ENCODE results near the gene AFAP1L2.

DNA sequence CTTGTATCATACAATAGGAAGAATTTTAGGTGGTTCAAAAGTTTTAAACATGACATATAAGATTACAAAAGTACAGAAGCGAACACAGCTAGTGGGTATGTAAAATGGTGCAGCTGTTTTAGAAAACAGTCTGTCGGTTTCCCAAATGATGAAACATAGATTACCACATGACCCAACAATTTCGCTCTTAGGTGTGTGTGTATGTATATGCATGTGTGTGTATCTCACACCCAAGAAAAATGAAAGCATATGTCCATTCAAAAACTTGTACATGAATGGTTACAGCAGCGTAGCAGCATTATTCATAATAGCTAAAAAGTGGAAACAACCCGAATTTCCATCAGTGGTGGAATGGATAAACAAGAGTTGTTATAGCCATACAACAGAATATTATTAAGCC, 23.5 kb downstream of the AFAP1L2 start:
- TF ChIP-seq POLR2A (IDR thresholded peaks at IDR 0.05), result no peak
- TF ChIP-seq, protein P1, sequence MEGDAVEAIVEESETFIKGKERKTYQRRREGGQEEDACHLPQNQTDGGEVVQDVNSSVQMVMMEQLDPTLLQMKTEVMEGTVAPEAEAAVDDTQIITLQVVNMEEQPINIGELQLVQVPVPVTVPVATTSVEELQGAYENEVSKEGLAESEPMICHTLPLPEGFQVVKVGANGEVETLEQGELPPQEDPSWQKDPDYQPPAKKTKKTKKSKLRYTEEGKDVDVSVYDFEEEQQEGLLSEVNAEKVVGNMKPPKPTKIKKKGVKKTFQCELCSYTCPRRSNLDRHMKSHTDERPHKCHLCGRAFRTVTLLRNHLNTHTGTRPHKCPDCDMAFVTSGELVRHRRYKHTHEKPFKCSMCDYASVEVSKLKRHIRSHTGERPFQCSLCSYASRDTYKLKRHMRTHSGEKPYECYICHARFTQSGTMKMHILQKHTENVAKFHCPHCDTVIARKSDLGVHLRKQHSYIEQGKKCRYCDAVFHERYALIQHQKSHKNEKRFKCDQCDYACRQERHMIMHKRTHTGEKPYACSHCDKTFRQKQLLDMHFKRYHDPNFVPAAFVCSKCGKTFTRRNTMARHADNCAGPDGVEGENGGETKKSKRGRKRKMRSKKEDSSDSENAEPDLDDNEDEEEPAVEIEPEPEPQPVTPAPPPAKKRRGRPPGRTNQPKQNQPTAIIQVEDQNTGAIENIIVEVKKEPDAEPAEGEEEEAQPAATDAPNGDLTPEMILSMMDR (IDR thresholded peaks at IDR 0.05), result no peak

Measured in right lobe of liver (tissue), 4 donors.